CD4-positive, alpha-beta T cell (primary cell): ENCODE data around the gene SPRYD3. TPM values are rescaled to one million over a fixed set of nuclear protein-coding genes. Genes with fewer than 3 reads are reported as not detected.
A peak's percentile ranks its signal among the peaks of the same experiment; 100 is the strongest.

ENCODE experiments used
- ATAC-seq: fragments of 200-7000 bp; cut with Tn5 transposase; one replicate; pipeline ENCODE4 v1.10.0; 2022; ENCODE audit warnings: mild to moderate bottlenecking; ENCODE audit not compliant: poor library complexity
- CTCF ChIA-PET: fragments of 350-600 bp; sonication (Branson Sonifier 250); formaldehyde crosslinking; loops from one replicate; lab custom pipeline; 2021; ENCODE audit warnings: antibody characterized with exemption, inconsistent platforms; lab: Charles Lee
- POLR2A ChIA-PET: fragments of 350-600 bp; sonication (Branson Sonifier 250); formaldehyde crosslinking; loops from one replicate; lab custom pipeline; 2021; ENCODE audit warnings: antibody characterized with exemption, inconsistent platforms; lab: Charles Lee
- DNase-seq, 14 experiments: peaks; one replicate each; pipeline ENCODE4 v3.0.0-alpha.2; 2013 to 2020; ENCODE audit warnings: mixed read lengths in 2 of 14
- H3K27ac ChIP-seq, 2 donors: one replicate each; pipeline versions ENCODE4 v1.5.1 to v1.7.0; 2013; ENCODE audit warnings: low read length in 2 of 2, low read depth in 1 of 2, mild to moderate bottlenecking in 1 of 2
- H3K27me3 ChIP-seq, 2 experiments: 1 replicate in 1 of 2; 2 replicates in 1 of 2; pipeline versions ENCODE4 v1.6.1 to v1.7.0; 2013; ENCODE audit warnings: low read length in 2 of 2, control low read depth in 1 of 2, mild to moderate bottlenecking in 1 of 2, moderate library complexity in 1 of 2; ENCODE audit not compliant: insufficient read depth in 2 of 2, control insufficient read depth in 1 of 2
- H3K36me3 ChIP-seq: one replicate; pipeline ENCODE4 v1.6.1; 2013; ENCODE audit warnings: low read length, control low read depth; ENCODE audit not compliant: insufficient read depth
- H3K4me1 ChIP-seq: one replicate; pipeline ENCODE4 v1.6.1; 2013; ENCODE audit warnings: low read length, control low read depth; ENCODE audit not compliant: insufficient read depth
- H3K4me3 ChIP-seq: one replicate; pipeline ENCODE4 v1.5.1; 2013; ENCODE audit warnings: mild to moderate bottlenecking, low read length, moderate library complexity
- H3K9me3 ChIP-seq, 2 experiments: 1 replicate in 1 of 2; 2 replicates in 1 of 2; pipeline versions ENCODE4 v1.6.1 to v1.7.0; 2013; ENCODE audit warnings: low read length in 2 of 2, mild to moderate bottlenecking in 2 of 2, control low read depth in 1 of 2, moderate library complexity in 1 of 2; ENCODE audit not compliant: control insufficient read depth in 1 of 2, insufficient read depth in 1 of 2
- H3K27ac Mint-ChIP-seq: one replicate; pipeline ENCODE4 v1.8.0; 2020; ENCODE audit warnings: mixed read lengths
- H3K27me3 Mint-ChIP-seq: one replicate; pipeline ENCODE4 v1.8.0; 2021; ENCODE audit warnings: mixed read lengths
- H3K36me3 Mint-ChIP-seq: one replicate; pipeline ENCODE4 v1.8.0; 2021; ENCODE audit warnings: low read depth, mixed read lengths
- H3K4me1 Mint-ChIP-seq: one replicate; pipeline ENCODE4 v1.8.0; 2021; ENCODE audit warnings: low read depth, mixed read lengths
- H3K4me3 Mint-ChIP-seq: one replicate; pipeline ENCODE4 v1.8.0; 2020; ENCODE audit warnings: mild to moderate bottlenecking, mixed read lengths
- H3K9me3 Mint-ChIP-seq: one replicate; pipeline ENCODE4 v1.8.0; 2020; ENCODE audit warnings: mixed read lengths
- intact Hi-C, 2 experiments: fragments of 100-400 bp; cut with DNase I in 1 of 2; cut with micrococcal nuclease in 1 of 2; formaldehyde crosslinking; loops; one replicate each; pipeline versions ENCODE4 v1.15.1 to v1.9.0; 2023 to 2025; cut with DNase I, micrococcal nuclease
- total RNA-seq, 174 experiments: library from RNA in 2 of 174; stranded (reverse) in 2 of 174; gene quantifications; one replicate each; pipeline ENCODE4 v1.2.3 and lab custom pipeline; 2021 to 2026
- TF ChIP-seq, protein P1 (sequence below): fragments of 200-600 bp; IDR thresholded peaks from one replicate; pipeline ENCODE4 v1.8.0; 2022; ENCODE audit warnings: antibody characterized with exemption, mild to moderate bottlenecking

The SPRYD3 gene
- total RNA-seq, 2 experiments from 2014 or later, result 17.7 to 21.0 TPM

DNA sequence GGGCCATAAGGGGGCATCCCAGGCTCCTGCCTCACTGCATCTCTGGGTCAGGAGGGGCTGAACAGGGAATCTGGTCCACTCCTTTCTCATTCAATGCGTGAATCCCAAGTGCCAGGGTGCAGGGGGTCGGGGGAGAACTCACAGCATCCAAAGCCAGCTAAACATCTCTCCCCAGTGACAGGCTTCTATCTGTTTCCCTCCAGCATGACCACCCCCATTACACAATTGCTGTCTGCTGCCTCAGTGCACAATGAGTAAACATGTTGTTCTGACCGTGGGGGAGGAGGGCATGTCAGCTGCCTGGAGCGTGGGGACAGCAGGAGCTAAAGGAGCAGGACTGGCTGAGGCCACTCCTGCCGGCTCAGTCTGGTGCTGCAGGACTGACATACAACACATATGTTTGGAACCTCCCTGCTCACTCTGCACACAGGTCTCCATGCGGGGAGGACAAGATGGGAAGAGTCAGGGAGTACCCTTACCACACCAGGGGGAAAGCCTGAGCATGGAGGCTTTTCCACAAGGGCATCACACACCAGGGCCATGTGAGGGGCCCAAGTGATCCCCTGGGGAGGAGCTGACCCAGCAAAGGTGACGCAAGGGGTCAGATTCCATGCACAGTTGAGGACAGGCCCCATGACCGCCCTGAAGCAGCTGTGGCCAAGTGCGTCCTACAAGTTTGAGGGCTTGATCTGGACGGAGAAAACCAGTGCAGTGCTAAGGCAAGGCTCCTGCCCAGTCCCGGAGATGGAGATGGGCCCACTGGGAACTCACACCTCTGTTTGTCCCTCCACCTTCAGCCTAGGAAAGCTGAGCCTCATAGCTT, 27.9 kb downstream of the SPRYD3 start:
- peaks cover 30% of the 10 kb centered on the region for H3K4me1 ChIP-seq
- ATAC-seq, result no peak
- intact Hi-C loops, result loop anchor here in 1 of 2 experiments (5.0 kb wide), 1 partner anchor 576 kb away; the partner anchor contains the start of gene ATF7
- no peaks in the 10 kb centered on the region for H3K27me3 Mint-ChIP-seq
- DNase-seq, result peak in 1 of 14 experiments; percentile 41
- peak overlapping the region; percentile 81 for H3K4me3 Mint-ChIP-seq
- H3K27me3 ChIP-seq, result no peaks in the 10 kb centered on the region
- POLR2A ChIA-PET, result interaction anchor here (0.7 kb wide), 1 partner anchor 12 kb away, joined by 3 read pairs; no protein-coding TSS in a partner anchor
- no peak overlapping the region for H3K4me3 ChIP-seq
- no peak overlapping the region for H3K27ac ChIP-seq
- CTCF ChIA-PET, result interaction anchor here (1.1 kb wide), 1 partner anchor 274 kb away, joined by 3 read pairs; no protein-coding TSS in a partner anchor
- H3K27ac Mint-ChIP-seq, result peak overlapping the region; percentile 45
- H3K36me3 ChIP-seq, result no peaks in the 10 kb centered on the region
- H3K36me3 Mint-ChIP-seq, result peaks cover 5% of the 10 kb centered on the region
- no peaks in the 10 kb centered on the region for H3K9me3 ChIP-seq
- TF ChIP-seq, protein P1, sequence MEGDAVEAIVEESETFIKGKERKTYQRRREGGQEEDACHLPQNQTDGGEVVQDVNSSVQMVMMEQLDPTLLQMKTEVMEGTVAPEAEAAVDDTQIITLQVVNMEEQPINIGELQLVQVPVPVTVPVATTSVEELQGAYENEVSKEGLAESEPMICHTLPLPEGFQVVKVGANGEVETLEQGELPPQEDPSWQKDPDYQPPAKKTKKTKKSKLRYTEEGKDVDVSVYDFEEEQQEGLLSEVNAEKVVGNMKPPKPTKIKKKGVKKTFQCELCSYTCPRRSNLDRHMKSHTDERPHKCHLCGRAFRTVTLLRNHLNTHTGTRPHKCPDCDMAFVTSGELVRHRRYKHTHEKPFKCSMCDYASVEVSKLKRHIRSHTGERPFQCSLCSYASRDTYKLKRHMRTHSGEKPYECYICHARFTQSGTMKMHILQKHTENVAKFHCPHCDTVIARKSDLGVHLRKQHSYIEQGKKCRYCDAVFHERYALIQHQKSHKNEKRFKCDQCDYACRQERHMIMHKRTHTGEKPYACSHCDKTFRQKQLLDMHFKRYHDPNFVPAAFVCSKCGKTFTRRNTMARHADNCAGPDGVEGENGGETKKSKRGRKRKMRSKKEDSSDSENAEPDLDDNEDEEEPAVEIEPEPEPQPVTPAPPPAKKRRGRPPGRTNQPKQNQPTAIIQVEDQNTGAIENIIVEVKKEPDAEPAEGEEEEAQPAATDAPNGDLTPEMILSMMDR, result no peak
- H3K9me3 Mint-ChIP-seq, result no peaks in the 10 kb centered on the region
- H3K4me1 Mint-ChIP-seq, result peaks cover 21% of the 10 kb centered on the region

DNA sequence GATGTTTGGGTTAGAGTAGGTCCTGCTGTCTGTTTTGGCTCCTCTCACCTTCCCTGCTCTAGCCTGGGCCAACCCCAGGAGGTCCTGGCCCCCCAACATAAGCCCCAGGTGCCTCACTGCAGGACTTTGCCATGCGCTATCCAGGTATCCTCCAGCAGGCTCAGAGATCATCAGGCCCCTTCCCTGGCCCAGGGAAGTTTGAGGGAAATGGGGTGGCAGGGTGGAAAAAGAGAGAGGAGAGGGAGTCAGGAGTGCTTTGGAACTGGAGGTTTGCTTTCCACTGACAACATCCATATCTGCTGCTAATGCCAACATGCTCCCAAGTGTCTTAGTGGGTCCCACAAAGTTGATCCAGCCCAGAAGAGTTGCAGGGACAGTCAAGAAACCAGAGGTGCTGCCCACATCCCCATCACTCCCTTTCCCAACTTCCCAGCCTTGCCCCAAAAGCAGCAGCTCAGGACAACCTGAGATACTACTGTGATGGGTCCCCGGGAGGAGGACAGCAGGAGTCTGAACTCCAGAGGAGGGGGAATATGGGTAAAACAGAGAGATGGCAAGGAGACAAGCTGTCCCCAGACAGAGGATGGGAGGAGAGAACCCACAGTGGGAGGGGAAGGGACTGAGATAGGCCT, 28.6 kb downstream of the SPRYD3 start:
- H3K4me1 ChIP-seq, result peaks cover 37% of the 10 kb centered on the region
- Mint-ChIP-seq H3K4me3 (peak overlapping the region; percentile 34), H3K9me3 (no peaks in the 10 kb centered on the region), H3K27ac (peak overlapping the region; percentile 37), H3K27me3 (no peaks in the 10 kb centered on the region), H3K4me1 (peaks cover 29% of the 10 kb centered on the region), H3K36me3 (peaks cover 5% of the 10 kb centered on the region)
- intact Hi-C loops, result loop anchor here in 1 of 2 experiments (5.0 kb wide), 1 partner anchor 577 kb away; the partner anchor contains the start of gene ATF7
- no peak for ATAC-seq
- TF ChIP-seq, protein P1, result no peak
- H3K9me3 ChIP-seq, result no peaks in the 10 kb centered on the region
- H3K27ac ChIP-seq, result no peak overlapping the region
- H3K36me3 ChIP-seq, result no peaks in the 10 kb centered on the region
- DNase-seq, result no peak
- CTCF ChIA-PET, result interaction anchor here (1.1 kb wide), 1 partner anchor 274 kb away, joined by 3 read pairs; no protein-coding TSS in a partner anchor
- H3K27me3 ChIP-seq, result no peaks in the 10 kb centered on the region
- POLR2A ChIA-PET, result no interaction called here
- no peak overlapping the region for H3K4me3 ChIP-seq

DNA sequence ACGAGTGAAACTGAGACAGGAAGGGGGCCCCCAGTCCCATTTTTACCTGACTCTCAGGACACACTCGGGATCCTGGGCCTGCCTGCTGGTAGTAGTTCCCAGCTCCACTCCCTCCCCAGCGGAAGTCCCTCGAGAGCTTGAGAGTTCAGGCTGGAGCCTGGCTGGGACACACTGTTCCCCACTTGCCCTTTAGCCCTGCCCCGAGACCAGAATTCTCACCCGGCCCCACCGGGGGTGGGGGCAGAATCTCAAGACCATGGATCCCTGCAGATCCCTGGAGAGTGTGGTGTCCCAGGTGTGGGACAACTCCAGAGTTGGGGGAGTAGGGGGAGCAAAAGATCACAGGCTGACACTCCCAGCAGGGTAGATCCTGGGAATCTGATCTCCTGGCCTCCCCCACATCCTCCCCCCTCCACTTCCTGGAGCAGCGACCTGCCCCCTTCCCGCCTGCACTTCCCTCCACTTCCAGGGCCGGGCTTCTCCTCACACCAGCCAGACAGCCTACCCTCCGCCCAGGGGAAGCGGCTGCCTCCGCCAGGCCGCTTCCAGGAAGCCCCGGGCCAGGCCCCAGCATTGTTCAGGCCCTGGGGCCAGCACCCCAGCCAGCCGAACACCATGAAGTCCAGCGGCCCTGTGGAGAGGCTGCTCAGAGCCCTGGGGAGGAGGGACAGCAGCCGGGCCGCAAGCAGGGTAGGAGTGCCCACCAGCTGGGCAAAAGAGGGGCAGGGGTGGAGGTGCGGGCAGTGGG, 29.4 kb downstream of the SPRYD3 start, which contains the start of gene TNS2:
Gene TNS2 (plus strand): TSS at position 495 of the 748 bp plus-strand sequence. CDS start 121 bp downstream, at position 616.
- Mint-ChIP-seq H3K4me1 (peaks cover 32% of the 10 kb centered on the region), H3K4me3 (peak within 1 kb of the TSS; percentile 48), H3K27me3 (no peaks in the 10 kb centered on the region), H3K9me3 (no peaks in the 10 kb centered on the region), H3K36me3 (peaks cover 5% of the 10 kb centered on the region), H3K27ac (peak within 1 kb of the TSS; percentile 53)
- intact Hi-C loops, result loop anchor here in 1 of 2 experiments (5.0 kb wide), 2 partner anchors 42 to 578 kb away; partner anchors contain the start of genes ATF7 and EIF4B
- Histone ChIP-seq H3K36me3 (no peaks in the 10 kb centered on the region), H3K27ac (no peak within 1 kb of the TSS), H3K4me3 (no peak within 1 kb of the TSS), H3K27me3 (no peaks in the 10 kb centered on the region), H3K9me3 (no peaks in the 10 kb centered on the region), H3K4me1 (peaks cover 36% of the 10 kb centered on the region)
- ATAC-seq (no peak), DNase-seq (no peak)
- CTCF ChIA-PET, result no interaction called here
- POLR2A ChIA-PET, result no interaction called here
- TF ChIP-seq, protein P1, result no peak
